IPS-15b (cell line): ENCODE data around the gene RAD51B.

Experiments used
- H3K27me3 ChIP-seq: one replicate; pipeline ENCODE4 v1.6.1; 2013; ENCODE audit warnings: low read length; ENCODE audit not compliant: control insufficient read depth, insufficient read depth
- H3K36me3 ChIP-seq: one replicate; pipeline ENCODE4 v1.6.1; 2013; ENCODE audit warnings: low read length; ENCODE audit not compliant: control insufficient read depth, insufficient read depth
- H3K4me1 ChIP-seq: one replicate; pipeline ENCODE4 v1.6.1; 2013; ENCODE audit warnings: mild to moderate bottlenecking, low read length; ENCODE audit not compliant: control insufficient read depth, insufficient read depth
- H3K4me3 ChIP-seq: one replicate; pipeline ENCODE4 v1.5.1; 2013; ENCODE audit warnings: low read depth, low read length
- H3K9ac ChIP-seq: one replicate; pipeline ENCODE4 v1.6.1; 2013; ENCODE audit warnings: low read depth, mild to moderate bottlenecking, low read length
- H3K9me3 ChIP-seq: one replicate; pipeline ENCODE4 v1.6.1; 2013; ENCODE audit warnings: mild to moderate bottlenecking, low read length; ENCODE audit not compliant: control insufficient read depth, insufficient read depth

Gene RAD51B

DNA sequence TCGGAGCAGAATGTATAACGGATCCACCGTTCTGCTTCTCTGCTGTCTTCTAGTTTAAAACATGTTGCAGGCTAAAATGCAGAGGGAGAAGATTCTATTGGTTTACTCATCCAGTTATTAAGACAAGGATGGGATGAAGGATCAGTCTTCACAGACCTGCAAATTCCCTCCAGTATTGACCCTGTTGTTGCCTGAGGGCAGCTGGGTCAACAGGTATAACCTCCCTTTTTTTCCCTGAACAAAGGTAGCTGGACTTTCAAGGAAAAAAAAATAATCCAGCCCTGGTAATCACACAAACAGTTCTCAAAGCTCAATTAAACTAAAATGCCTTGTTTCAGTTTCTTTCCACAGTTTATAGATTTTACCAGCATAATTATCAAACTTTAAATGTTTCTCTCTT, 492.7 kb downstream of the RAD51B start:
- Histone ChIP-seq H3K27me3 (no peaks in the 10 kb centered on the region), H3K36me3 (no peaks in the 10 kb centered on the region), H3K9ac (no peak overlapping the region), H3K9me3 (no peaks in the 10 kb centered on the region), H3K4me1 (peaks cover 6% of the 10 kb centered on the region), H3K4me3 (no peak overlapping the region)

DNA sequence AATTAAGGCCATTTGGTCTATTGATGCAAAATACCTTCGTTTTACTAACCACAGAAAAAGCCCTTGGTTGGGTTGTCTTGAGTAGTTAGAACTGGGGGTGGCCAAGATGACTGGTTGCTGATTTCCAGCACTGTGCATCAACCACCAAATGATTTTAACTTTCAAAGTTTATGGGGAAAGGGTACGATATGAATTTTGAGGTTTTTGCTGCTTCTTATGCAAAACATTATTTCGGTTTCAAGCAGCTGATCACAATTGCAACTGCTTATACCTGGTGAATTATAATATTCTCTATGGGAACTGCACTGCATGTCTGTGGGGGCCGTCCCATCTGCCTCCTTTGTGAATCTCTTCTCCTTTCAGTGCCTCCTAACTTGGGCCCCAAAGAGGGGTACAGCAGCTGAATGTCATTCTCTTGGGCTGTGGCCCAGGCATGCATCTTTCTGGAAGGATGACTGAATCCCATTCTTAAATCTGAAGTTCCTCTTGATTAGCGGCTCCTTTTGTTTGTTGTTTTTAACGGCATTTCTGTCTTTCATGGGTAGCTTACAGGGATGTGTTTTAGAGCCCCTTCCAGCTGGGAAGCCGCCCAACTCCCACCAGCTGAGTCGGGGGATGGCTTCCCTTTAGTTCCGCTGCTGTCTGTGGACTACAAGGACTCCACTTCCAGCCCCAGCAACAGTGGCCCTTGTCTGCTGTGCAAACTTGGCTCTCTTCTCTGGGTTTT, 493.5 kb downstream of the RAD51B start:
- H3K4me1 ChIP-seq: peaks cover 5% of the 10 kb centered on the region
- no peak overlapping the region for H3K9ac ChIP-seq
- H3K36me3 ChIP-seq: no peaks in the 10 kb centered on the region
- no peak overlapping the region for H3K4me3 ChIP-seq
- H3K27me3 ChIP-seq: no peaks in the 10 kb centered on the region
- H3K9me3 ChIP-seq: no peaks in the 10 kb centered on the region

DNA sequence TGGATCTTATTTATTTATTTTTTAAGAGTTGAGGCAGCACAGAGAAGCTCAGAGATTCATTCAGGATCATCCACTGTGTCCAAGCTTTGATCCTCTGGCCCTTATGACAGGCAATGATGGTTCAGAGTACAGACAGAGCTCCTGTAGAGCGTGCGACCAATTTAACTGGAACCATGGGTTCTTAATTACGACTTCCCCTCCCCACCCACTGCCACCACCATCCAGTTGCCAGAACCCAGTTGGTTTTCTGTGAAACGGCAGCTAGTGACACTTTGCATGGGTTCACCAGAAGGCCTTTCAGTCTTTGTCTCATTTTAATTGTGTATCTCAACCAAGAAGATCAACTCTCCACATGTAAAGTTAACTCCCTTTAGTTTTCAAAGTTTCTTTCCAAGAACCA, 495.1 kb downstream of the RAD51B start:
- Histone ChIP-seq H3K9ac (no peak overlapping the region), H3K4me3 (no peak overlapping the region), H3K9me3 (no peaks in the 10 kb centered on the region), H3K4me1 (peaks cover 3% of the 10 kb centered on the region), H3K36me3 (no peaks in the 10 kb centered on the region), H3K27me3 (no peaks in the 10 kb centered on the region)

DNA sequence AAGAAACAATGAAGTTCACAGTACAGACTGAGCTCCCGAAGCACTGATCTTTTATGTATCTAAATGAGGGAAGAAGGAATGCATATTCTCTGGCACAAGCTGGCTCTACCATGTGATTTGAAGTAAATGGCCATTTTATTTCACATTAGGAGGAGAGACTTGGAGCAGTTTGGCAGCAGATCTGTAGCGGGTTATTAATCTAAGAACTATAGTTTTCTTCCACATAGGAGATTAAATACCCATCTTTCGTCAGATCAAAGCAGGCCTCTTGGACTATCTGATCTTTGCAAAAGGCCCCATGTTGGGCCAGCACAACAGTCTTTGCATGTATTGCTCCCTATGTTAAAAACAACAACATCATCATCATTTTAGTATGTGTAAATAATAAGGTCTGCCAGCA, 495.5 kb downstream of the RAD51B start:
- Histone ChIP-seq H3K27me3 (no peaks in the 10 kb centered on the region), H3K4me3 (no peak overlapping the region), H3K9me3 (no peaks in the 10 kb centered on the region), H3K9ac (no peak overlapping the region), H3K4me1 (peaks cover 3% of the 10 kb centered on the region), H3K36me3 (no peaks in the 10 kb centered on the region)

DNA sequence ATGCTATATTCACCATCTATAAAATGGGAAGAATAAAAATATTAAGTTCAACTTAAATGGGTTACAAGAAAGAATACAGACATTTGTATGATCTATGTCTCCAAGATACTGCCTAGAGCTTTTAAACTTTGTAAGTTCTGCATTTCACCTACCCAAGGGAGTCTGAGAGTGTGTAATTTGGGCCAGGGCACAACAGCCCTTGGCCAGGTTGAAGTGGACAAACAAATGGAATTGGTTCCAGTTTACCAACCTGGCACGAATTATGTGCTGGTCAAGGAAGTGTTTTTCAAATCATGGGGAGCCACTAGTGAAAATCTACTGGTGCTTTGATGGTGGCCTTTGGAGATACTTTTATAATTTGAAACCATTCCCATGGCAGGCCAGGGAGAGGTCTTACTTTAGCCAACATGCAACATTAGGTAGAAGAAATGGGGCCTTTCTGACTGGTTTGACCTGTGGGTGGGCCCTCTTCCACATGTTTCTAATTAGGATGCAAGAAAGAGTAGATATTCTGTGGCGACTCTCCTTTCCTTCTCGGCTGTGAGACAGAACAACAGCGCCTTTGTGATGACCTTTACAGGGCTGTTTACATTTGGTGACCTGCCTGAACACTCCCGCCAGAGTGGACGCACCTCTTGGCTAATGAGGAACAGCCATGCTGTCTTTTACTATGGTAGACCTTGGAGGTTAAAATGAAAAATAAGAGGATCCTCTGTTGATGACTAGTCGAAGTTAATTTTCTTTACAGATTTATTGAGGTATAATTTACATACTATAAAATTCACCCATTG, 496.7 kb downstream of the RAD51B start:
- Histone ChIP-seq H3K4me1 (peaks cover 3% of the 10 kb centered on the region), H3K9me3 (no peaks in the 10 kb centered on the region), H3K4me3 (no peak overlapping the region), H3K9ac (no peak overlapping the region), H3K27me3 (no peaks in the 10 kb centered on the region), H3K36me3 (no peaks in the 10 kb centered on the region)

- no peak overlapping the region for H3K4me3 ChIP-seq
- peaks cover 3% of the 10 kb centered on the region for H3K4me1 ChIP-seq
- H3K36me3 ChIP-seq: no peaks in the 10 kb centered on the region
- H3K9ac ChIP-seq: no peak overlapping the region
- no peaks in the 10 kb centered on the region for H3K27me3 ChIP-seq
- no peaks in the 10 kb centered on the region for H3K9me3 ChIP-seq
Observed at GRCh38 chr14:68317239-68317638, 497.7 kb downstream of the RAD51B start.

DNA sequence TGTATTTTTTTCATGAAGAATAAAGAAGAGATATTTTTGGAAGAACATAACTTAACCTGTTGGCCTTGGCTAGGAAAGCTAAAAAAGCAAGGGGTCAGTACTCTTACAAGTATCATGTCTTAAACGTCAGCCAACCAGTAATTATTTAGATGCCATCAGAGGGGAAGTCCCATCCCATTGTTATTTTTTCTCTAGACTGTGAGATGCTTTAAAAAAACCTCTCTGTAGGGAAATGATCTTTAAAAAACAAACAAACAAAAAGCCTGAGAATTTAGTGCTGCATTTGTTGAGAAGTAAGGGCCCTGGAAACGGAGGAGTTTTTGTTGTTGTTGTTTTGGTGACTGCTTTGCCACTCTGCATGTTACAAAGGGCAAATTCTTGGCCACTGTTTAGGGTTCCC, 499.2 kb downstream of the RAD51B start:
- Histone ChIP-seq H3K4me3 (no peak overlapping the region), H3K27me3 (no peaks in the 10 kb centered on the region), H3K9me3 (no peaks in the 10 kb centered on the region), H3K36me3 (no peaks in the 10 kb centered on the region), H3K4me1 (no peaks in the 10 kb centered on the region), H3K9ac (no peak overlapping the region)

- no peaks in the 10 kb centered on the region for H3K4me1 ChIP-seq
- H3K27me3 ChIP-seq: no peaks in the 10 kb centered on the region
- H3K9ac ChIP-seq: no peak overlapping the region
- no peak overlapping the region for H3K4me3 ChIP-seq
- no peaks in the 10 kb centered on the region for H3K9me3 ChIP-seq
- no peaks in the 10 kb centered on the region for H3K36me3 ChIP-seq
Observed at GRCh38 chr14:68320495-68320894, 500.9 kb downstream of the RAD51B start.

- no peak overlapping the region for H3K4me3 ChIP-seq
- H3K4me1 ChIP-seq: no peaks in the 10 kb centered on the region
- H3K27me3 ChIP-seq: no peaks in the 10 kb centered on the region
- H3K36me3 ChIP-seq: no peaks in the 10 kb centered on the region
- no peaks in the 10 kb centered on the region for H3K9me3 ChIP-seq
- no peak overlapping the region for H3K9ac ChIP-seq
Observed at GRCh38 chr14:68322940-68323620, 503.5 kb downstream of the RAD51B start.

DNA sequence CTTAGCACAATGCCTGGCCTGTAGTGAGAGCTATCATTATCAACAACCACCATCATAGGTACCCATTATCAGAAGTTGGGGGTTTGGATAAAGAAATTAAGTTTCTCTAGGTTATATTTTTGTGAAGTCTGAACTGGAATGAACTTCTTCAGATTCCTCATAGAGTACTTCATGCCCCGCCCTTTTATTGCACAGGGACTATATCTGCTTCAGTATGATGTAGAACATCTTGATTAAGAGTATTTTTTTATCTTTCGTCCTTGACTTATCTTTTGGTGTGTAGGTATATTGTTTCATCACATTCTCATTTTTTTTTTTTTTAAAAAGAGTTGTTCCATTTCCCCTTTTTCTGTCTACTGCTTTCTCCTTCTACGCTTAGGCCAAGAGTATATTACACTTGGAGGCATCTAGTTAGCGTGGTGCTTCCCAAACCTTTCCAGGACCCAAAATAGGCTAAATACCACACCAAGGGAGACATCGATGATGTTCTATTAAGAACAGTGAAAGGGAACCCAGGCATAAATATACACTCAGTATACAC, 505.8 kb downstream of the RAD51B start:
- Histone ChIP-seq H3K4me1 (no peaks in the 10 kb centered on the region), H3K9me3 (no peaks in the 10 kb centered on the region), H3K36me3 (no peaks in the 10 kb centered on the region), H3K4me3 (no peak overlapping the region), H3K9ac (no peak overlapping the region), H3K27me3 (no peaks in the 10 kb centered on the region)

- Histone ChIP-seq H3K4me3 (no peak overlapping the region), H3K9me3 (no peaks in the 10 kb centered on the region), H3K27me3 (no peaks in the 10 kb centered on the region), H3K4me1 (peaks cover 9% of the 10 kb centered on the region), H3K9ac (no peak overlapping the region), H3K36me3 (no peaks in the 10 kb centered on the region)
Observed at GRCh38 chr14:68327231-68327630, 507.7 kb downstream of the RAD51B start.
